GM18517 (cell line): ENCODE measurements around the gene TMEM132C.

Experiments used
- ATAC-seq: cut with Tn5 transposase; IDR thresholded peaks from one replicate; pipeline ENCODE4 v1.9.1; 2021; ENCODE audit warnings: mild to moderate bottlenecking, moderate library complexity; ENCODE audit not compliant: unreplicated experiment

TMEM132C gene

DNA sequence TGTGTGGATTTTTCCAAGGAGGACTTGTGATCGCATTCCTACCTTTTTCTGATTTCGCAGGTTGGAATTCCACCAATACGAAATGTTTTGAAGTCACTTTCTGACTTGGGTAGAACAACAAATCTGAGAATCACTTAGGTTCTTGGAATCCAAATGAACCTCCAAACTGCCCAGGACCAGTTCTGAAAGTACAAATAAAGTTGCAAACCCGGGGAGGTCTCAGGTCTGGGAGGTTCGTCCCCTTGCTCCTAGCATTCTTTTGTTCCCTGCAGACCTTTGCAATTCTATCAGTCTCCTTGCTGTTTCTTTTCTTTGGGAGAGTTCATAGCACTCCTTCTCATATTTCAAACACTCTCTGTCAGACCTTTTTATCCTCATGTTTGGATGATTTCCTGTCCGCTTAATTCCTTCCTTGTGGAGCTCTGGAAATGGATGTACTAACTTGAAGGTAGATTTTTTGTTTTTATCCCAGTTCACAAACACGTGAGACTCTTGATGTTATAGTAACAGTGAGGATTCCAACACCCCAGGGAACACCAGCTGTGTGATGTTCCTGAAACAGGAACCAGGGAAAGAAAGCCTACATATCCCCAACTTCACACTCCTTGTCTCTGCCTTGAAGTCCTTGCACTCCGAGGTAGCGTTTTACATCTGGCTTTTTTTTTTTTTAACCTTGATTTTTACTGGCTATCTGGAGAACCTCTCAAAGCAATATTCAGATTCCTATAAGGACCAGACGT lies 70.6 kb downstream of the TMEM132C start:
- no peak for ATAC-seq

GRCh38 chr12:128338386-128339125 lies 71.6 kb downstream of the TMEM132C start:
- ATAC-seq: no peak

DNA sequence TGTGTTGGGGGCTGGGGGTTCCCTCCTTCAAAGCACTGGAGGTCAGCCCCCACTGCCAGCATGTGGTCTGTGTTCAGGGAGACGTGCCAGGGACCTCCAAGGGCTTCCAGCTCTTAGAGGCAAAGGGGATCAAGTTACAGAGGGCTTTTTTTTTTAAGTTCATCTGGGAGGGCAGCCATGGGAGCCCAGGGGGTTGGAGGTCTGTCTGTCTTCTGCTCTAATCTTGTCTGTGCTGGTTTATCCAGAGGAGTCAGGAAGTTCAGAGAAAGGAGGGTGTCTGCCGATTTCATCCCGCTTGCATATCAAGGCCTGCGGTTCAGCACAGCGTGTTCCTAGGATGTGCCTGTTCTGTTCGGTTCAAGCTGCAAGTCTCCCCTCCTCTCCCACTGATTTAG lies 72.2 kb downstream of the TMEM132C start:
- no peak for ATAC-seq

DNA sequence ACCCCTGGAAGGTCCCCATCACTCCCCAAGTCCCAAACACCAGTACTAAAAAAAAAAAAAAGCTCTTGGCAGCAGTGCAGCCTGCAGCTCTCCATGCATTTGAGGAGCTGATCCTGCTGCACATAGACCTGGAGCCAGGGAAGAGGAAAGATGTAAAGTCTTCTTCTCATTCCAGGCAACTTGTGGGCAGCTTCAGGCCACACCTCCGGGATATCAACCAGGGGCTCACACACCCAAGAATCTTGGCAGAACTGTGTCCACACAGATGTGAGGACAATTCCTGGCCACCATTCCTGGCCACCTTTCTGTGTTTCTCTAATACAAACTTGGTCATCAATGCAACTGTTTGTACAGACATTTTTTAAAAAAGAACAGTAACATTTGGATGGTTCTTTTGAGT lies 72.7 kb downstream of the TMEM132C start:
- no peak for ATAC-seq

DNA sequence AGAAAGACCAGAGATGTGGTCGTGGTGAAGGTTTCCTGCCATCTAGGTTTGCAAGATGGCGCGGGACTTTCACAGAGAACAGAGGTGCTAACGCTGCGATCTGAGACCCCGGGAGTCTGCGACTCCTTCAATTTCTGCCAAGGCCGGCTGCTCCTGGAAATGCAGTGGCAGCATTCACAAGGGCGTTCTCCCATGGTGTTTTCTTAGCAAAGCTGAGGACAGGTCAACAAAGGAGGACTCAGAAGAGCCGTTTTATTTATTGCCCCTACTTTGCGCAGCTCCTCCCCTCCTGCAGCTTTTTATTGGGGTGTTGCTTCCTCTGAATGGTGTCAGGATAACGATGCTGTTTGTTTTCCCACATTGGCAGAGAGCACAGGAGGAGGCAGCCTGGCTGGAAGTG lies 86.3 kb downstream of the TMEM132C start:
- no peak for ATAC-seq

- ATAC-seq: no peak
Measured at GRCh38 chr12:128356547-128356946, 89.6 kb downstream of the TMEM132C start.

DNA sequence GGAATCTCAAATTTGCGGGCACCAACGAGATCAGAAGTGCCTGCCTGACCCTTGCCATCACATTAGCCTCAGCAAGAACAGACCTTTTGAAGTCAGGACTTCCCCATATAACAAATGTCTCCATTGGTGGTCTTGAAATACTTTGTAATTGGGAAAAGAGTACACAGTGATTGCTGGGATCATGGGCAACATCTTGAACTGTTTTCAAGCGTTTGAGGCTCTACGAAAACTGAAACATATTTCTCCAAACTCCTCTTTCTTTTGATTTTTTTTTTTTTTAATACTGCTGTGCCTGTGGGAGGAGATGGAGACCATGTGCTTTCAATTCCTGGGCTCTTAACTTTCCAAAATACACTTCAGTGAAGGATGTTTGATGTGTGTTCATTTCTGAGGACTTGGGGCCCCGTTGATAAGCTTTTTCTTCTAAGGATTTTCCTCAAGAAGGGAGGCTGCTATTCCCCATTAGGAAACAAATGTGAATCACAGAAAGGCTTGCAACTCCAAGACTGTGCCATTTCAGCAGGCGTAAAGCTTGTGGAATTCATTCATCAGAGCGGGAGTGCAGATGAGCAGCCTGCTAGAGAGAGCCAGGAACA lies 94.5 kb downstream of the TMEM132C start:
- no peak for ATAC-seq

DNA sequence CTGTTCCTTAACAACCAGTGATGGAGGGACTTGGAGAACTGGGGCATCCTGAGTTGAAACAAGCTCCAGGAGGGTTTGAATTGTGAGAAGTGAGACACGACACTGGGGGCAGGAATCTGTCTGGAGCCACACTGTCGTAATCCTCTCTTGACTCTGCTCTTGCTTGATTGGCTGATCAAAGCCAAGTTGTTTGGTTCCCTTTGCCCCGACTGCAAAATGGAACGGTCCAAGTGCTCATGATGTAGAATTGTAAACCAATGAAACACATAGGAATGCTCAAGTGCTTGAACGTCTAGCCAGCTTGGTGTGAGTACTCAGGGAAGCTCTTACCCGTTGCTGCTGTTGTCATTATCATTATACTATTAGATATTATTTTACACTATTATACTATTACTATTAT lies 98.1 kb downstream of the TMEM132C start:
- ATAC-seq: no peak

DNA sequence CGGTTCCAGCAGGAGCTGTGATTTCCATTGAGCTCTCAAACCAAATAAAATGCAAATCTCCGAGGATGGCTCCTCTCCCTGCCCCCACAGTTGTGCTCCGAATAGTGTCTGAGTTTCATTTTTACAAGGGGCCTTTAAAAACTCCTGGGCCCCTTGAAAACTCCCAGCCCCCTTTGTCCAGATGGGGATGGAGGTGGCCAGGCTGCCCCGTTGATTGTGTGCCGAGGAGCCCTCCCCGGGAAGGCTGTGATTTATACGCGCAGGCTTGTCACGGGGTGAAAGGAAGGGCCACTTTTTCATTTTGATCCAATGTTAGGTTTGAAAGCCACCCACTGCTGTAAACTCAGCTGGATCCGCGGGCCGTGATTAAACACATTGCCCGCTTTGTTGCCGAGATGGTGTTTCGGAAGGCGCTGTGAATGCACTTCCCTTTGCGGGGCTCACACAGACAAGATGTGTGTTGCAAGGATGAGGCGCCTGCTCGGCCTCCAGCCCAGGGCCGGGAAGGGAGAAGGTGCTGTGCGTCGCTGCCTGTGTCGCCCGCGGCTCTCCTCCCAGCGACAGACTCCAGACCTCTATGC lies 98.8 kb downstream of the TMEM132C start:
- no peak for ATAC-seq

DNA sequence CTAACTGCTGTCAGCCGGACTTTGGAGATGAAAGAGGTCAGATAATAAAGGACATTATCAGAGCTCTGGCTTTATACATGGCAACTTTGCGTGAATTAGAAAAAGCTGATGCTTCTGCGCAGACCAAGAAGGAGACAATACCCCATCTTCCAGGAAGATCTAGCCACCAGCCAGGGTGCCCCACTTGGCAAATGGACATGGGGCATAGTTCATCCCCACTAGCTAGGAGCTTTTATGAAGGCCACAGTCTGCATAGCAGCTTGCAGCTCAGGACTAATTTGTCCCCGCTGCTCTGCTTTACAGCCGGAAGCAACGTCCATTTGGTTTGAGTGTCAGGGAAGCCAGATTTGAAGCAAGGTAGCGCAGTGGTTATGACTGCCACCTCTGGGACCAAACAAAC lies 101.0 kb downstream of the TMEM132C start:
- no peak for ATAC-seq

- no peak for ATAC-seq
Measured at GRCh38 chr12:128381541-128381940, 114.6 kb downstream of the TMEM132C start.

DNA sequence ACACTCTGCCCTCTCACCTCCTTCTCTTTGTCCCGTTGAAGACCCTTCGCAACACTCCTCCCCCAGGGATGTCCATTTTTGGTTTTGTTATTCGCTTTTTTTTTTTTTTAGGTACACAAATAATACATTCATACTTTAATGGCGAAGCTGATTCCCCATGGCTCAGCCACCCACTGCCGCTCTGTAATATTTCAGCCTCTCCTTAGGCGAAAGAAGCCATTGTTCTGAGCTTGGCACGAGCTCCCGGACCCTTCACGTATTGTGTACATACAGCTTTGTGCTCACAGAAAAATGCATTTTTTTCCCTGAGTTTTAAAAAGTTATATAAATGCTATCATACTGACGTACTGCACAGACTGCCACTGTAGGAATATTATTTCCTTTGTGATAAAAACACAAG lies 115.0 kb downstream of the TMEM132C start:
- ATAC-seq: no peak

DNA sequence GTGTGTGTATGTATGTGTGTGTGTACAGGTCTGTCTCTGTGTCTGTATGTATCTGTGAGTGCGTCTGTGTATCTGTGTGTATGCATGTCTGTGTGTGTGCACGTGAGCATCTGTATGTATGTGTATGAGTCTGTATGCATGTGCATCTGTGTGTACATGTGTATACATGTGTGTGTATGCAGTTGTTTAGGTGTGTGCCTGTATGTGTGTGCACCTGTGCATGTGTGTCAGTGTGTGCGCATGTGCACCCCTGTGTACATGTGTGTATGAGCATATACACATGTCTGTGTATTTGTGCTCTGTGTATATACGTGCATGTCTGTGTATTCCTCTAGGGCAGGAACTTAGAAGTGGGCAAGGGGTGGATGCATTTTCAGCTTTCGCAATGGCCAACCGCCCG lies 116.0 kb downstream of the TMEM132C start:
- no peak for ATAC-seq

- no peak for ATAC-seq
Measured at GRCh38 chr12:128383357-128383937, 116.5 kb downstream of the TMEM132C start.

DNA sequence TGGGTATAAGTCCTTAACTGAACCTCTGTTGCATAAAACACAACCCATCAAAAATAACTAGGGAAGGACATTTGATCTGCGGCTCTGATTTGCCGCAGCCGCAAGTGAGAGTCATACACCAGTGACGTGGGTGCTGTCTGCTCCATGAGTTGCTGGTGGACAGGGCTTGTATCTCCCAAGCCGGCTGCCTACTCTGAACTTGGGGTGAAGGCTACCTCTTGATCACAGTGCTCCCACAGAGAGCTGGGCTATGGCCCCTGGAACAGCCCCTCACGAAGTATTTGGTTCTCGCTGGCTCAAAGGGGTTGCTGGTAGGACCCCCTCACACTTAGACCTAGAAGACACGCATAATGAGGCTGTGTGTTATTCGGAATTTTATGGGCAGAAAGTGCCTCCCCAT lies 118.8 kb downstream of the TMEM132C start:
- no peak for ATAC-seq

DNA sequence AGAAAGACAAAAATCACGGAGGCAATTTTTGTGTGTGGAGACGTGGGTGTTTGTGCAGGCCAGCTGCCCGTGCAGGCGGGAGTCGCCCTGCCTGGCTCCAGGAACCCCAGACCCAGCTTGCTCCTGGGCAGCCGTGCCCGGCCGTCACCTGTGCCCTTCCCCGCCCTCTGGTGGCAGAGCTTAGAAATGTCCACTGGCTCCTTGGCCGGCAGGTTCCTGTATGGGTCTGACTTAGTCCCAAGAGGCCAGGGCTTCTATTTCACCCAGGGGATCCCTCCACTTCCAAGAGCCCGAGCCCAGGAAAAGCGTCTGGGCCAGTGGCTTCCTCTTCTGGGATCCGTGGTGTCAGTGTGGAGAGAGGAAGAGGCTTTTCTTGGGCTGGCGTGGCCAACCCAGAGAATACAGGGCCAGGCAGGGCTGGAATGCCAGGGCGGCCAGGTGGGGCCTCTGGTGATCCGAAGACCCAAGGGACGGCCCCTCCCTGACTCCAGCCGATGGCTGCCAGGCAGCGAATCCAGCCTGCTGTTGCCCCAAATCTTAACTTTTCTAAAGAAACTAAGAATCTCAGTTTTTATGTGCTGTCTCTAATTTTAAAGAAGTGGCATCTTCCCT lies 120.9 kb downstream of the TMEM132C start:
- ATAC-seq: no peak

DNA sequence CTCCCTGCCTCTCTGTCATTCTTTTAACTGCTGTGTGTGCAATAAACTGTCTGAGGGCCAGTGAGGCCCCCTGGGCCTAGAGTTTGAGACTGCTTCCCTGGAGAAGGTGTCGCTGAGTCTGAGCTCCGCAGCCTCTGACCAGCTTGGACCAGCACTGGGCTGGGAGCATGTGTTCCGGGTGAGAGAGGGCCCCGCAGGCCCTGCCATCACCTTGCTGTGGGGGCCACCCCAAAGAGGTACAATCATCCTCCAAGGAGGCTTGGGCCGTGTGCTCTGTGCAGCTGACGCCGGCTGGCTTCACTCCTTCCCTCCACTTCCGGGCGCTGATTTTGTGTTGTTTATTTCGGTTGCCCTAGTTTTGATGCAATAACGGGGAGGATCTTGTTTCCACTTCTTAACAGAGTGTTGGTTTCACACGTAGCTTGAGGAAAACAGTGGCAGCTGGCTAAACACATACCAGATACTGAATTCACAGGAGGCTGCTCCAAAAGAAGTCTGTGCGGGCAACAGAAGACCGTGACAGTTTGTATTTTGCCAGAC lies 121.6 kb downstream of the TMEM132C start:
- ATAC-seq: no peak

- no peak for ATAC-seq
Measured at GRCh38 chr12:128393346-128393745, 126.4 kb downstream of the TMEM132C start.

DNA sequence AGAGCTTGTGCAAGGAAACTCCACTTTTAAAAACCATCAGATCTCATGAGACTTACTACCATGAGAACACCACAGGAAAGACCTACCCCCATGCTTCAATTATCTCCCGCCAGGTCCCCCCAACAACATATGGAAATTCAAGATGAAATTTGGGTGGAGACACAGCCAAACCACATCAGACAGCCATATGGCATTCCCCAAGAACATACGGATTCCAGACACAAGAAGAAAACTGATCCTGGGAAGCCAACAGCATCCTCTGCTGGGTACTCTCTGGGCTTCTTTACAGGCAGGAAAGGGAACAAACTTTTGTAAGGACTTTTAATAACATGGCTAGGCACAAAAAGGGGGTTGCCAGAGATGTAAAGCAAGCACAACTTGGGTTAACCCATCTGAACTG lies 127.2 kb downstream of the TMEM132C start:
- ATAC-seq: no peak

GRCh38 chr12:128399253-128399652 lies 132.3 kb downstream of the TMEM132C start:
- ATAC-seq: no peak
